ENCODE data around the gene LXN.
A peak's percentile ranks its signal among the peaks of the same experiment; 100 is the strongest.

The LXN gene

GRCh38 chr3:158679547-158680000 is 7.1 kb upstream of the LXN start:
- H3K27ac ChIP-seq (ENCODE audit: low read depth, low read length) = no peak overlapping the region
- H3K4me1 ChIP-seq (ENCODE audit: control insufficient read depth in 5 of 5, insufficient read depth in 5 of 5, low read length in 5 of 5) = no peaks in the 10 kb centered on the region
- no peak overlapping the region for H3K4me3 ChIP-seq (ENCODE audit: low read depth in 1 of 5, low read length in 5 of 5)
- no peak overlapping the region for H3K9ac ChIP-seq (ENCODE audit: low read length in 5 of 5)
- H3K36me3 ChIP-seq (ENCODE audit: control insufficient read depth in 5 of 5, insufficient read depth in 5 of 5, low read length in 5 of 5) = peaks cover 14 to 34% (median 27%) of the 10 kb centered on the region in 5 donors
- H3K9me3 ChIP-seq (ENCODE audit: control insufficient read depth in 5 of 5, low read length in 5 of 5) = no peaks in the 10 kb centered on the region
- H3K27me3 ChIP-seq (ENCODE audit: control insufficient read depth in 5 of 5, insufficient read depth in 4 of 5, low read length in 5 of 5) = no peaks in the 10 kb centered on the region

GRCh38 chr3:158678687-158679086 is 6.2 kb upstream of the LXN start:
- H3K4me3 ChIP-seq (ENCODE audit: low read depth in 1 of 5, low read length in 5 of 5) = no peak overlapping the region
- peaks cover 12 to 31% (median 22%) of the 10 kb centered on the region in 5 donors for H3K36me3 ChIP-seq (ENCODE audit: control insufficient read depth in 5 of 5, insufficient read depth in 5 of 5, low read length in 5 of 5)
- H3K4me1 ChIP-seq (ENCODE audit: control insufficient read depth in 5 of 5, insufficient read depth in 5 of 5, low read length in 5 of 5) = no peaks in the 10 kb centered on the region
- no peaks in the 10 kb centered on the region for H3K27me3 ChIP-seq (ENCODE audit: control insufficient read depth in 5 of 5, insufficient read depth in 4 of 5, low read length in 5 of 5)
- no peak overlapping the region for H3K9ac ChIP-seq (ENCODE audit: low read length in 5 of 5)
- H3K27ac ChIP-seq (ENCODE audit: low read depth, low read length) = no peak overlapping the region
- H3K9me3 ChIP-seq (ENCODE audit: control insufficient read depth in 5 of 5, low read length in 5 of 5) = no peaks in the 10 kb centered on the region

DNA sequence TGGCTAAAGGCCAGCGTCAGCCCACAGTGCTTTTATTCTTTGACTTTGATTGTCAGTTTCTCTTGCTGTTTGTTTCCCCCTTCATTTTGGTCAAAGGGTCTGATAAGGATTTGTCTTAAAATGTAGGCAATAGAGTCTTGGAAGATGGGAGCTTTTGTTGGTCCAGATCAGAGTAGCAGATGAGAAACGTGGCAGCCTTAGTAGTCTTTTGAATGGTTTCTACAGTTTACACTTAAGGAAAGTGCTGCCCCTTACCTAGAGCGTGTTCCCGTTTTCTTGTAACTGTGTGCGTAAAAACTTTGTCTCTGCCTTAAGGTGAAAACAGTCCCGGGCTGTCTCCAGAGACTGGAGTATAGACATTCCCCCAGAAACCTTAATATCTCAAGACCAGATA is 630 bp downstream of the LXN start:
- H3K4me1 ChIP-seq (ENCODE audit: control insufficient read depth in 5 of 5, insufficient read depth in 5 of 5, low read length in 5 of 5) = peaks cover 0 to 27% (median 15%) of the 10 kb centered on the region in 5 donors
- peaks cover 17 to 28% (median 18%) of the 10 kb centered on the region in 5 donors for H3K36me3 ChIP-seq (ENCODE audit: control insufficient read depth in 5 of 5, insufficient read depth in 5 of 5, low read length in 5 of 5)
- H3K4me3 ChIP-seq (ENCODE audit: low read depth in 1 of 5, low read length in 5 of 5) = peak overlapping the region; percentile 66 to 87 (median 82)
- no peaks in the 10 kb centered on the region for H3K27me3 ChIP-seq (ENCODE audit: control insufficient read depth in 5 of 5, insufficient read depth in 4 of 5, low read length in 5 of 5)
- H3K27ac ChIP-seq (ENCODE audit: low read depth, low read length) = peak overlapping the region; percentile 81
- peak overlapping the region; percentile 71 to 94 (median 87) for H3K9ac ChIP-seq (ENCODE audit: low read length in 5 of 5)
- no peaks in the 10 kb centered on the region for H3K9me3 ChIP-seq (ENCODE audit: control insufficient read depth in 5 of 5, low read length in 5 of 5)

GRCh38 chr3:158668506-158668905 is 3.9 kb downstream of the LXN start:
- Histone ChIP-seq H3K9ac (ENCODE audit: low read length in 5 of 5) (no peak overlapping the region), H3K4me1 (ENCODE audit: control insufficient read depth in 5 of 5, insufficient read depth in 5 of 5, low read length in 5 of 5) (peaks cover 0 to 27% (median 15%) of the 10 kb centered on the region in 5 donors), H3K4me3 (ENCODE audit: low read depth in 1 of 5, low read length in 5 of 5) (no peak overlapping the region), H3K27me3 (ENCODE audit: control insufficient read depth in 5 of 5, insufficient read depth in 4 of 5, low read length in 5 of 5) (no peaks in the 10 kb centered on the region), H3K27ac (ENCODE audit: low read depth, low read length) (no peak overlapping the region), H3K36me3 (ENCODE audit: control insufficient read depth in 5 of 5, insufficient read depth in 5 of 5, low read length in 5 of 5) (peaks cover 36 to 54% (median 43%) of the 10 kb centered on the region in 5 donors), H3K9me3 (ENCODE audit: control insufficient read depth in 5 of 5, low read length in 5 of 5) (no peaks in the 10 kb centered on the region)

DNA sequence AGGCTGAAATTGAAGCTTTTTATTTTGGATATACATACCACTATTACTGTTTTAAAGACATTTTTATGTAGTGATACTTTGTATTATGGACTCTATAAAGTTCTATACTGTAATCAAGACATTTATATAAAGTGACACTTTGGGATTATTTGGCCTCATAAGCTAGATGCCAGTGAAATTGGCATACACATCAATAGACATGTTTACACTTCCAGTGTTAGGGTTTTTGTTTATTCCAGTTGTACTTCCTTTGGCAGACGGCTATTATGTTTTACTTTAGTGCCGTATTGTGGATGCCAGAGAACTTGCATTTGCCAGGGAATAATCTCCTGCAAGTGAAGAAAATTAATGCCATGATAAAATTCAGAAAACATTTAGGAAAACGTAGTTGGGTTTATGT is 6.0 kb downstream of the LXN start:
- H3K27me3 ChIP-seq (ENCODE audit: control insufficient read depth in 5 of 5, insufficient read depth in 4 of 5, low read length in 5 of 5) = no peaks in the 10 kb centered on the region
- H3K36me3 ChIP-seq (ENCODE audit: control insufficient read depth in 5 of 5, insufficient read depth in 5 of 5, low read length in 5 of 5) = peaks cover 48 to 68% (median 59%) of the 10 kb centered on the region in 5 donors
- H3K9me3 ChIP-seq (ENCODE audit: control insufficient read depth in 5 of 5, low read length in 5 of 5) = no peaks in the 10 kb centered on the region
- no peak overlapping the region for H3K4me3 ChIP-seq (ENCODE audit: low read depth in 1 of 5, low read length in 5 of 5)
- H3K27ac ChIP-seq (ENCODE audit: low read depth, low read length) = no peak overlapping the region
- H3K9ac ChIP-seq (ENCODE audit: low read length in 5 of 5) = no peak overlapping the region
- H3K4me1 ChIP-seq (ENCODE audit: control insufficient read depth in 5 of 5, insufficient read depth in 5 of 5, low read length in 5 of 5) = peaks cover 0 to 14% (median 0%) of the 10 kb centered on the region in 5 donors

GRCh38 chr3:158663832-158664231 is 8.6 kb downstream of the LXN start:
- no peak overlapping the region for H3K27ac ChIP-seq (ENCODE audit: low read depth, low read length)
- H3K4me3 ChIP-seq (ENCODE audit: low read depth in 1 of 5, low read length in 5 of 5) = no peak overlapping the region
- H3K36me3 ChIP-seq (ENCODE audit: control insufficient read depth in 5 of 5, insufficient read depth in 5 of 5, low read length in 5 of 5) = peaks cover 56 to 77% (median 69%) of the 10 kb centered on the region in 5 donors
- H3K9me3 ChIP-seq (ENCODE audit: control insufficient read depth in 5 of 5, low read length in 5 of 5) = no peaks in the 10 kb centered on the region
- peaks cover 0 to 21% (median 0%) of the 10 kb centered on the region in 5 donors for H3K4me1 ChIP-seq (ENCODE audit: control insufficient read depth in 5 of 5, insufficient read depth in 5 of 5, low read length in 5 of 5)
- H3K27me3 ChIP-seq (ENCODE audit: control insufficient read depth in 5 of 5, insufficient read depth in 4 of 5, low read length in 5 of 5) = no peaks in the 10 kb centered on the region
- no peak overlapping the region for H3K9ac ChIP-seq (ENCODE audit: low read length in 5 of 5)

- H3K36me3 ChIP-seq (ENCODE audit: control insufficient read depth in 5 of 5, insufficient read depth in 5 of 5, low read length in 5 of 5) = peaks cover 55 to 73% (median 67%) of the 10 kb centered on the region in 5 donors
- H3K27me3 ChIP-seq (ENCODE audit: control insufficient read depth in 5 of 5, insufficient read depth in 4 of 5, low read length in 5 of 5) = no peaks in the 10 kb centered on the region
- no peak overlapping the region for H3K4me3 ChIP-seq (ENCODE audit: low read depth in 1 of 5, low read length in 5 of 5)
- H3K4me1 ChIP-seq (ENCODE audit: control insufficient read depth in 5 of 5, insufficient read depth in 5 of 5, low read length in 5 of 5) = peaks cover 0 to 19% (median 0%) of the 10 kb centered on the region in 5 donors
- no peak overlapping the region for H3K27ac ChIP-seq (ENCODE audit: low read depth, low read length)
- no peak overlapping the region for H3K9ac ChIP-seq (ENCODE audit: low read length in 5 of 5)
- H3K9me3 ChIP-seq (ENCODE audit: control insufficient read depth in 5 of 5, low read length in 5 of 5) = no peaks in the 10 kb centered on the region
These were observed 9.2 kb downstream of the LXN start for GRCh38 chr3:158663246-158663645.

- Histone ChIP-seq H3K36me3 (ENCODE audit: control insufficient read depth in 5 of 5, insufficient read depth in 5 of 5, low read length in 5 of 5) (peaks cover 45 to 67% (median 61%) of the 10 kb centered on the region in 5 donors), H3K27me3 (ENCODE audit: control insufficient read depth in 5 of 5, insufficient read depth in 4 of 5, low read length in 5 of 5) (no peaks in the 10 kb centered on the region), H3K4me1 (ENCODE audit: control insufficient read depth in 5 of 5, insufficient read depth in 5 of 5, low read length in 5 of 5) (peaks cover 0 to 16% (median 0%) of the 10 kb centered on the region in 5 donors), H3K9me3 (ENCODE audit: control insufficient read depth in 5 of 5, low read length in 5 of 5) (no peaks in the 10 kb centered on the region), H3K4me3 (ENCODE audit: low read depth in 1 of 5, low read length in 5 of 5) (no peak overlapping the region), H3K9ac (ENCODE audit: low read length in 5 of 5) (no peak overlapping the region), H3K27ac (ENCODE audit: low read depth, low read length) (peak overlapping the region; percentile 9)
These were observed 11.7 kb downstream of the LXN start for GRCh38 chr3:158660711-158661110.

DNA sequence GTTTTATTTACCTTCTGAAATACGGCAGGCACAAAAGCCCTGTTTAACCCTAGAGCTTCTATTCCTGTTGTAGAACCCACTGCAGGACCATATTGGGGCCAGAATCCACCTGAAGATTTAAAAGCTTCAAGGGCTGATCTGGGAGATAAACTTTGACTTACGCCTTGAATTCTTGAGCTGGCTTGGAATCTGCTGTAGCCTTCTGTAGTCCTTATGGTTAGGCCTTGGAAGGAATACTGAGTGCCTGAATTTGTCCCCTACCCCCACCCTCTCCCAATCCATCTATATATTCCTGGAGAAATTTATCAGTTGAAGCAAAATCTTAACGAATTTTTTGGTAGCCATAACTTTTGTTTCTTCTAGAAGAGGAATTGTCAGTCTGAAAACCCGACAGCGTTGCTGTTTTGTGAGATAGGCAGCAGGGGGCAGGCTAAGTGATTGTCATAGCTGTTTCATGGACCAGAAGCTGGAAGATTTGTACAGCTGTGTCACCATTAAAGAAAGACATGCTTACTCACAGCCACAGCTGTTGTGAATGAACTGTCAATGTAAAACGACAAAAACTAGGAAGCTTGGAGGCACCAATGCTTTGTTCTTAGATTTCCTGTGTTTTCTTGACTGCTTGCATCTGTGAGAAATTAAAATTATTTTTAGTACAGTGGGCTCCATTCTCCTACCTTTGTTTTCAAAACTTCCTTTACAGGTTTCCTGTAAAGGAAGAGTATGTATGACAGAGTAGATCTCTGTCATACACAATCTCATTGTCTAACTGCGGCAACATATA is 12.8 kb downstream of the LXN start:
- H3K27me3 ChIP-seq (ENCODE audit: control insufficient read depth in 5 of 5, insufficient read depth in 4 of 5, low read length in 5 of 5) = no peaks in the 10 kb centered on the region
- no peaks in the 10 kb centered on the region for H3K9me3 ChIP-seq (ENCODE audit: control insufficient read depth in 5 of 5, low read length in 5 of 5)
- no peak overlapping the region for H3K9ac ChIP-seq (ENCODE audit: low read length in 5 of 5)
- no peak overlapping the region for H3K4me3 ChIP-seq (ENCODE audit: low read depth in 1 of 5, low read length in 5 of 5)
- peaks cover 41 to 65% (median 61%) of the 10 kb centered on the region in 5 donors for H3K36me3 ChIP-seq (ENCODE audit: control insufficient read depth in 5 of 5, insufficient read depth in 5 of 5, low read length in 5 of 5)
- peak overlapping the region; percentile 77 for H3K27ac ChIP-seq (ENCODE audit: low read depth, low read length)
- H3K4me1 ChIP-seq (ENCODE audit: control insufficient read depth in 5 of 5, insufficient read depth in 5 of 5, low read length in 5 of 5) = peaks cover 0 to 16% (median 0%) of the 10 kb centered on the region in 5 donors

- H3K36me3 ChIP-seq (ENCODE audit: control insufficient read depth in 5 of 5, insufficient read depth in 5 of 5, low read length in 5 of 5) = peaks cover 41 to 66% (median 61%) of the 10 kb centered on the region in 5 donors
- no peaks in the 10 kb centered on the region for H3K27me3 ChIP-seq (ENCODE audit: control insufficient read depth in 5 of 5, insufficient read depth in 4 of 5, low read length in 5 of 5)
- peaks cover 0 to 16% (median 0%) of the 10 kb centered on the region in 5 donors for H3K4me1 ChIP-seq (ENCODE audit: control insufficient read depth in 5 of 5, insufficient read depth in 5 of 5, low read length in 5 of 5)
- H3K9ac ChIP-seq (ENCODE audit: low read length in 5 of 5) = no peak overlapping the region
- no peaks in the 10 kb centered on the region for H3K9me3 ChIP-seq (ENCODE audit: control insufficient read depth in 5 of 5, low read length in 5 of 5)
- H3K27ac ChIP-seq (ENCODE audit: low read depth, low read length) = peak overlapping the region; percentile 77
- H3K4me3 ChIP-seq (ENCODE audit: low read depth in 1 of 5, low read length in 5 of 5) = no peak overlapping the region
These were observed 13.6 kb downstream of the LXN start for GRCh38 chr3:158658889-158659288.
